Panc1 (cell line): Measurements from ENCODE around the gene GPR162. TPM values are rescaled to one million over a fixed set of nuclear protein-coding genes. Genes with fewer than 3 reads are reported as not detected.

Source experiments
- ATAC-seq: fragments of 200-7000 bp; cut with Tn5 transposase; 2 replicates; pipeline ENCODE4 v1.9.1; 2020; ENCODE audit warnings: mild to moderate bottlenecking, moderate library complexity
- BruUV-seq: library from RNA; stranded (reverse); fragments of 400-500 nt; replicated peaks from 2 replicates; lab custom pipeline; 2021; lab: Mats Ljungman, UMichigan
- CTCF ChIA-PET: fragments of 300-600 bp; sonication (Branson Sonifier 250); formaldehyde crosslinking; loops from one replicate; lab custom pipeline; 2022; ENCODE audit warnings: antibody characterized with exemption; lab: Charles Lee
- POLR2A ChIA-PET: fragments of 300-600 bp; sonication (Branson Sonifier 250); formaldehyde crosslinking; loops from one replicate; lab custom pipeline; 2022; ENCODE audit warnings: antibody characterized with exemption; lab: Charles Lee
- DNase-seq: peaks from one replicate; pipeline ENCODE4 v3.0.0-alpha.2; 2010; ENCODE audit warnings: low read depth, low spot score
- H3K27ac ChIP-seq: 2 replicates; pipeline ENCODE4 v1.5.1; 2011; ENCODE audit warnings: mild to moderate bottlenecking, low read length, inconsistent platforms
- H3K27me3 ChIP-seq: fragments of 200-500 bp; sonication (Bioruptor generic); 2 replicates; pipeline ENCODE4 v1.6.0; 2014; ENCODE audit warnings: low read length, inconsistent platforms; ENCODE audit not compliant: control insufficient read depth, insufficient read depth
- H3K36me3 ChIP-seq: fragments of 200-500 bp; sonication (Bioruptor generic); 2 replicates; pipeline ENCODE4 v1.5.1; 2014; ENCODE audit warnings: inconsistent platforms, mild to moderate bottlenecking, low read length, moderate library complexity; ENCODE audit not compliant: control insufficient read depth, insufficient read depth
- H3K4me1 ChIP-seq: 2 replicates; pipeline ENCODE4 v1.5.1; 2011; ENCODE audit warnings: inconsistent platforms, mild to moderate bottlenecking, low read length, moderate library complexity; ENCODE audit not compliant: control insufficient read depth, insufficient read depth
- H3K4me3 ChIP-seq, 2 experiments: 2 replicates each; pipeline ENCODE4 v1.5.1; 2011 to 2012; ENCODE audit warnings: low read depth in 2 of 2, low read length in 2 of 2, mild to moderate bottlenecking in 2 of 2, inconsistent platforms in 1 of 2, moderate library complexity in 1 of 2
- H3K9me3 ChIP-seq: fragments of 200-500 bp; sonication (Bioruptor generic); 2 replicates; pipeline ENCODE4 v1.5.1; 2014; ENCODE audit warnings: low read depth, mild to moderate bottlenecking, inconsistent platforms, low read length, moderate library complexity; ENCODE audit not compliant: control insufficient read depth, insufficient read depth
- POLR2AphosphoS5 ChIP-seq: IDR thresholded peaks from 2 replicates; pipeline ENCODE4 v1.6.1; 2012; ENCODE audit warnings: mild to moderate bottlenecking, low read depth, low read length, moderate library complexity
- REST ChIP-seq, 2 experiments: IDR thresholded peaks; 2 replicates each; pipeline ENCODE4 v1.6.1; 2011 to 2012; ENCODE audit warnings: low read depth in 2 of 2, control low read depth in 1 of 2, low read length in 1 of 2, mild to moderate bottlenecking in 1 of 2, moderate library complexity in 1 of 2; ENCODE audit not compliant: insufficient read depth in 1 of 2
- SIN3A ChIP-seq: IDR thresholded peaks from 2 replicates; pipeline ENCODE4 v1.6.1; 2012; ENCODE audit warnings: low read depth, mild to moderate bottlenecking, low read length, moderate library complexity, borderline replicate concordance; ENCODE audit not compliant: insufficient read depth
- TCF7L2 ChIP-seq: IDR thresholded peaks from 2 replicates; pipeline ENCODE4 v1.6.1; 2011; ENCODE audit warnings: mild to moderate bottlenecking, low read depth, low read length, inconsistent platforms
- in situ Hi-C: cut with HindIII; loops from 2 replicates; pipeline ENCODE4 v1.10.0; 2016; ENCODE audit warnings: low sequenced_read_pairs, low pct_unique_long_range_greater_than_20kb
- intact Hi-C: fragments of 100-400 bp; cut with micrococcal nuclease; formaldehyde crosslinking; loops from one replicate; pipeline ENCODE4 v1.10.0; 2022; ENCODE audit not compliant: unreplicated experiment
- total RNA-seq: library from RNA; stranded (reverse); gene quantifications from one replicate; pipeline ENCODE4 v1.2.1, GENCODE V29; 2021; ENCODE audit not compliant: unreplicated experiment
- TF ChIP-seq, protein P1 (sequence below): fragments of 450-650 bp; IDR thresholded peaks from 2 replicates; pipeline ENCODE4 v1.5.1; 2017; ENCODE audit warnings: mild to moderate bottlenecking

Gene GPR162
- total RNA-seq, 1 experiment from 2014 or later, result 1.3 TPM

- CTCF ChIA-PET, result no interaction called here
- in situ Hi-C loops, result no loop called here
Observed at GRCh38 chr12:6790496-6791150, 31.0 kb upstream of the GPR162 start.

GRCh38 chr12:6791931-6792520, 29.6 kb upstream of the GPR162 start:
- POLR2A ChIA-PET, result no interaction called here
- ATAC-seq (no peak), DNase-seq (no peak)
- BruUV-seq, result no TSS peak
- H3K27ac ChIP-seq, result no peak overlapping the region
- in situ Hi-C loops, result no loop called here
- TF ChIP-seq POLR2AphosphoS5, result no peak
- TF ChIP-seq, protein P1, sequence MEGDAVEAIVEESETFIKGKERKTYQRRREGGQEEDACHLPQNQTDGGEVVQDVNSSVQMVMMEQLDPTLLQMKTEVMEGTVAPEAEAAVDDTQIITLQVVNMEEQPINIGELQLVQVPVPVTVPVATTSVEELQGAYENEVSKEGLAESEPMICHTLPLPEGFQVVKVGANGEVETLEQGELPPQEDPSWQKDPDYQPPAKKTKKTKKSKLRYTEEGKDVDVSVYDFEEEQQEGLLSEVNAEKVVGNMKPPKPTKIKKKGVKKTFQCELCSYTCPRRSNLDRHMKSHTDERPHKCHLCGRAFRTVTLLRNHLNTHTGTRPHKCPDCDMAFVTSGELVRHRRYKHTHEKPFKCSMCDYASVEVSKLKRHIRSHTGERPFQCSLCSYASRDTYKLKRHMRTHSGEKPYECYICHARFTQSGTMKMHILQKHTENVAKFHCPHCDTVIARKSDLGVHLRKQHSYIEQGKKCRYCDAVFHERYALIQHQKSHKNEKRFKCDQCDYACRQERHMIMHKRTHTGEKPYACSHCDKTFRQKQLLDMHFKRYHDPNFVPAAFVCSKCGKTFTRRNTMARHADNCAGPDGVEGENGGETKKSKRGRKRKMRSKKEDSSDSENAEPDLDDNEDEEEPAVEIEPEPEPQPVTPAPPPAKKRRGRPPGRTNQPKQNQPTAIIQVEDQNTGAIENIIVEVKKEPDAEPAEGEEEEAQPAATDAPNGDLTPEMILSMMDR, result no peak
- no peak for TF ChIP-seq TCF7L2
- no peak for TF ChIP-seq SIN3A
- TF ChIP-seq REST (IDR thresholded peaks at IDR 0.05; ENCODE audit: insufficient read depth in 1 of 2, low read depth in 2 of 2, low read length in 1 of 2), result no peak
- no peak overlapping the region for H3K4me3 ChIP-seq
- H3K4me1 ChIP-seq, result no peaks in the 10 kb centered on the region
- H3K27me3 ChIP-seq, result no peaks in the 10 kb centered on the region
- intact Hi-C loops, result no loop called here
- H3K36me3 ChIP-seq, result no peaks in the 10 kb centered on the region
- H3K9me3 ChIP-seq, result no peaks in the 10 kb centered on the region
- CTCF ChIA-PET, result interaction anchor here (0.6 kb wide), 1 partner anchor 163 kb away, joined by 9 read pairs; no protein-coding TSS in a partner anchor

More at GRCh38 chr12:6790496-6791150, 31.0 kb upstream of the GPR162 start:
- no peak for TF ChIP-seq POLR2AphosphoS5
- BruUV-seq, result no TSS peak
- Histone ChIP-seq H3K4me3 (no peak overlapping the region), H3K36me3 (no peaks in the 10 kb centered on the region), H3K9me3 (no peaks in the 10 kb centered on the region), H3K27me3 (no peaks in the 10 kb centered on the region), H3K27ac (no peak overlapping the region), H3K4me1 (no peaks in the 10 kb centered on the region)
- intact Hi-C loops, result no loop called here
- ATAC-seq, result no peak
- no peak for DNase-seq
- POLR2A ChIA-PET, result no interaction called here
